Gastroesophageal sphincter (tissue), 3 donors: ENCODE measurements around the gene KDM5B.

ENCODE experiments used
- CTCF ChIP-seq, 4 experiments: fragments of 200-600 bp in 2 of 4; fragments of 450-650 bp in 2 of 4; sonication (generic) in 1 of 4; IDR thresholded peaks; one replicate each; pipeline ENCODE4 v1.5.1; 2017 to 2019; ENCODE audit warnings: antibody characterized with exemption in 4 of 4, mild to moderate bottlenecking in 2 of 4, moderate library complexity in 2 of 4
- EP300 ChIP-seq: sonication (generic); formaldehyde crosslinking; IDR thresholded peaks from one replicate; pipeline ENCODE4 v1.6.1; 2017; ENCODE audit warnings: antibody characterized with exemption, mild to moderate bottlenecking

GRCh38 chr1:202688401-202688800, 119.8 kb downstream of the KDM5B start:
- TF ChIP-seq CTCF (IDR thresholded peaks at IDR 0.05) (no peak), EP300 (no peak)
